Right kidney (tissue), 1 donor: ENCODE data around the gene MIDN.
"Not testable (repeated sequence)": the region's sequence is repeated elsewhere in the genome, so short reads cannot be mapped to it uniquely, and the experiment has no call there.

Experiments used
- DNase-seq: peaks from one replicate; pipeline ENCODE4 v3.0.0-alpha.2; 2016

The MIDN gene

GRCh38 chr19:1295169-1296012 lies 47.0 kb downstream of the MIDN start:
- no peak for DNase-seq

GRCh38 chr19:1296078-1296477 lies 47.7 kb downstream of the MIDN start:
- no peak for DNase-seq

GRCh38 chr19:1296575-1297271 lies 48.3 kb downstream of the MIDN start:
- no peak for DNase-seq

- DNase-seq, result no peak
These were observed 49.9 kb downstream of the MIDN start for GRCh38 chr19:1298235-1298634.

GRCh38 chr19:1299801-1300200 lies 51.4 kb downstream of the MIDN start:
- no peak for DNase-seq

GRCh38 chr19:1300744-1301490 lies 52.5 kb downstream of the MIDN start:
- no peak for DNase-seq

GRCh38 chr19:1302533-1303239 lies 54.3 kb downstream of the MIDN start:
- DNase-seq, result no peak

GRCh38 chr19:1304197-1304924 lies 56.0 kb downstream of the MIDN start:
- DNase-seq, result no peak

- not testable (repeated sequence) for DNase-seq
These were observed 57.0 kb downstream of the MIDN start for GRCh38 chr19:1305354-1305753.

GRCh38 chr19:1307320-1307719 lies 58.9 kb downstream of the MIDN start:
- no peak for DNase-seq

GRCh38 chr19:1307755-1308303 lies 59.4 kb downstream of the MIDN start:
- no peak for DNase-seq

GRCh38 chr19:1308718-1309117 lies 60.3 kb downstream of the MIDN start:
- no peak for DNase-seq
